Activated T-cell treated with anti-CD3 and anti-CD28 coated beads for 48 hours (primary cell): ENCODE data around the gene SRRD.
"Not testable (repeated sequence)": the region's sequence is repeated elsewhere in the genome, so short reads cannot be mapped to it uniquely, and the experiment has no call there.

ENCODE experiments used
- DNase-seq: peaks from one replicate; pipeline ENCODE4 v3.0.0-alpha.2; 2020; ENCODE audit warnings: low read depth

Gene SRRD

GRCh38 chr22:26483439-26484359 is at the start of gene SRRD, which contains the start of gene HPS4:
Gene SRRD, plus strand, starts transcription at chr22:26483877. Its CDS starts 14 bp downstream, at chr22:26483891.
Gene HPS4, minus strand, starts transcription at chr22:26483783. Its CDS starts 2,021 bp downstream, at chr22:26481762.
- DNase-seq, result peak; percentile 94

- no peak for DNase-seq
Measured at GRCh38 chr22:26435327-26436093, 48.2 kb upstream of the SRRD start.

GRCh38 chr22:26436903-26437515 is 46.7 kb upstream of the SRRD start:
- DNase-seq, result no peak

GRCh38 chr22:26437694-26438392 is 45.8 kb upstream of the SRRD start:
- DNase-seq, result no peak

GRCh38 chr22:26438776-26439175 is 44.9 kb upstream of the SRRD start:
- not testable (repeated sequence) for DNase-seq

GRCh38 chr22:26439559-26439958 is 44.1 kb upstream of the SRRD start:
- DNase-seq, result no peak

GRCh38 chr22:26442086-26442756 is 41.5 kb upstream of the SRRD start:
- no peak for DNase-seq

- no peak for DNase-seq
Measured at GRCh38 chr22:26443901-26444690, 39.6 kb upstream of the SRRD start.

- DNase-seq, result no peak
Measured at GRCh38 chr22:26444777-26445176, 38.9 kb upstream of the SRRD start.

- DNase-seq, result no peak
Measured at GRCh38 chr22:26445577-26446275, 38.0 kb upstream of the SRRD start.

GRCh38 chr22:26446808-26447515 is 36.7 kb upstream of the SRRD start:
- no peak for DNase-seq

- DNase-seq, result no peak
Measured at GRCh38 chr22:26447584-26448329, 35.9 kb upstream of the SRRD start.

GRCh38 chr22:26448334-26448733 is 35.3 kb upstream of the SRRD start:
- no peak for DNase-seq

- no peak for DNase-seq
Measured at GRCh38 chr22:26448941-26449340, 34.7 kb upstream of the SRRD start.

- no peak for DNase-seq
Measured at GRCh38 chr22:26450453-26451185, 33.1 kb upstream of the SRRD start.

- no peak for DNase-seq
Measured at GRCh38 chr22:26452236-26453016, 31.3 kb upstream of the SRRD start.

- no peak for DNase-seq
Measured at GRCh38 chr22:26453216-26453615, 30.5 kb upstream of the SRRD start.
